Type B pancreatic cell (in vitro differentiated cells): Measurements from ENCODE around the gene OTOG. TPM values are rescaled to one million over a fixed set of nuclear protein-coding genes. Genes with fewer than 3 reads are reported as not detected.

Source experiments
- DNase-seq: peaks from one replicate; pipeline ENCODE4 v3.0.0; 2021; ENCODE audit warnings: mixed read lengths; ENCODE audit not compliant: unreplicated experiment; ENCODE audit errors: extremely low spot score
- H3K27ac Mint-ChIP-seq: 2 replicates; pipeline ENCODE4 v1.8.0; 2021; ENCODE audit warnings: mild to moderate bottlenecking, mixed read lengths
- H3K27me3 Mint-ChIP-seq: 2 replicates; pipeline ENCODE4 v1.8.0; 2021; ENCODE audit warnings: mixed read lengths
- H3K36me3 Mint-ChIP-seq: 2 replicates; pipeline ENCODE4 v1.8.0; 2021; ENCODE audit warnings: mixed read lengths
- H3K4me1 Mint-ChIP-seq: one replicate; pipeline ENCODE4 v1.8.0; 2021; ENCODE audit warnings: mixed read lengths; ENCODE audit not compliant: unreplicated experiment
- H3K4me3 Mint-ChIP-seq: 2 replicates; pipeline ENCODE4 v1.8.0; 2021; ENCODE audit warnings: mild to moderate bottlenecking, mixed read lengths
- H3K9me3 Mint-ChIP-seq: 2 replicates; pipeline ENCODE4 v1.8.0; 2021; ENCODE audit warnings: mixed read lengths
- total RNA-seq: library from RNA; stranded (reverse); gene quantifications from 2 replicates; pipeline ENCODE4 v1.2.1, GENCODE V29; 2021; ENCODE audit warnings: low replicate concordance
- TF ChIP-seq, protein P1 (sequence below): fragments of 200-600 bp; sonication (generic); conservative IDR thresholded peaks from 2 replicates; pipeline ENCODE4 v1.5.0; 2021; ENCODE audit warnings: antibody characterized with exemption, mild to moderate bottlenecking

The OTOG gene
- total RNA-seq, 1 donor from 2014 or later: 1.5 TPM

DNA sequence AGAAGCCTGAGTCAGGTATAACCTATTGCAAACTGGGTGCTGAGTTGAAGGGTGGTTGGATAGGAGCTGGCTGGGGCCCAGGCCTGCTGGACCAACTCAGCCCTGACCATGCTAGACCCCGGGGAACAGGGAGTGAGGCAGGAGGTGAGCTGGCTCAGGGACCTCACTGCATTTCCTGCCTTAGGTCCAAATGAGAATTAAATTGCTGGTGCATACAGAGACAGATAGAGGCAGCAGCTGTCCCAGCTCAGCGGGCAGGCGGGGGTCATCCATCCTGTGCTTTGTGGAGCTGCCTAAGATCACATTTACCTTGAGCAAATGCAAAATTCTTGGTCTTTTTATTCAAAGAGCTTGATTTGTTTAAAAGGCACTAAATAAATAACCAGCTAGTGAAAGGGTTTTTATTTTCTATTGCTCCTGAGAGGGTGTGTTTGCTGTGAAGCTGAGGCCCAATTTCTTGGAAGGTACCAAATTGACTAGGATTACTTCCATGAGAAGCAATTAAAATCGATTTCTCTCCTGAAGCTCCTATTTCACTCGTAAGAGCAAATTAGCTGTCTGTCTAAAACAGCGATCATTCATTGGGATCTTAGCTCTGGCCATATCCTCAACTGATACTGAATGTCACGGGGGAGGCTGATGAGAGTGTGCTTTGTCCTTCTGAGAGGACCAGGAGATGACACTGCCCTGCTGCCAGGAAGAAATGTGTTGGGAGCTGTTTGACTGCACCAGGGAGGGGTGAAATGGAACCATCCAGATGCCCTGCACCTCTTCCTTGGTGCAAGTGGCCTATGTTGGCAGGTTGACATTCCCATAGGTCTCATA lies 27.8 kb upstream of the OTOG start:
- Mint-ChIP-seq H3K27ac (no peak overlapping the region), H3K4me1 (peaks cover 7% of the 10 kb centered on the region), H3K27me3 (no peaks in the 10 kb centered on the region), H3K9me3 (no peaks in the 10 kb centered on the region), H3K36me3 (no peaks in the 10 kb centered on the region), H3K4me3 (no peak overlapping the region)
- TF ChIP-seq, protein P1, sequence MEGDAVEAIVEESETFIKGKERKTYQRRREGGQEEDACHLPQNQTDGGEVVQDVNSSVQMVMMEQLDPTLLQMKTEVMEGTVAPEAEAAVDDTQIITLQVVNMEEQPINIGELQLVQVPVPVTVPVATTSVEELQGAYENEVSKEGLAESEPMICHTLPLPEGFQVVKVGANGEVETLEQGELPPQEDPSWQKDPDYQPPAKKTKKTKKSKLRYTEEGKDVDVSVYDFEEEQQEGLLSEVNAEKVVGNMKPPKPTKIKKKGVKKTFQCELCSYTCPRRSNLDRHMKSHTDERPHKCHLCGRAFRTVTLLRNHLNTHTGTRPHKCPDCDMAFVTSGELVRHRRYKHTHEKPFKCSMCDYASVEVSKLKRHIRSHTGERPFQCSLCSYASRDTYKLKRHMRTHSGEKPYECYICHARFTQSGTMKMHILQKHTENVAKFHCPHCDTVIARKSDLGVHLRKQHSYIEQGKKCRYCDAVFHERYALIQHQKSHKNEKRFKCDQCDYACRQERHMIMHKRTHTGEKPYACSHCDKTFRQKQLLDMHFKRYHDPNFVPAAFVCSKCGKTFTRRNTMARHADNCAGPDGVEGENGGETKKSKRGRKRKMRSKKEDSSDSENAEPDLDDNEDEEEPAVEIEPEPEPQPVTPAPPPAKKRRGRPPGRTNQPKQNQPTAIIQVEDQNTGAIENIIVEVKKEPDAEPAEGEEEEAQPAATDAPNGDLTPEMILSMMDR: no peak
- no peak for DNase-seq

DNA sequence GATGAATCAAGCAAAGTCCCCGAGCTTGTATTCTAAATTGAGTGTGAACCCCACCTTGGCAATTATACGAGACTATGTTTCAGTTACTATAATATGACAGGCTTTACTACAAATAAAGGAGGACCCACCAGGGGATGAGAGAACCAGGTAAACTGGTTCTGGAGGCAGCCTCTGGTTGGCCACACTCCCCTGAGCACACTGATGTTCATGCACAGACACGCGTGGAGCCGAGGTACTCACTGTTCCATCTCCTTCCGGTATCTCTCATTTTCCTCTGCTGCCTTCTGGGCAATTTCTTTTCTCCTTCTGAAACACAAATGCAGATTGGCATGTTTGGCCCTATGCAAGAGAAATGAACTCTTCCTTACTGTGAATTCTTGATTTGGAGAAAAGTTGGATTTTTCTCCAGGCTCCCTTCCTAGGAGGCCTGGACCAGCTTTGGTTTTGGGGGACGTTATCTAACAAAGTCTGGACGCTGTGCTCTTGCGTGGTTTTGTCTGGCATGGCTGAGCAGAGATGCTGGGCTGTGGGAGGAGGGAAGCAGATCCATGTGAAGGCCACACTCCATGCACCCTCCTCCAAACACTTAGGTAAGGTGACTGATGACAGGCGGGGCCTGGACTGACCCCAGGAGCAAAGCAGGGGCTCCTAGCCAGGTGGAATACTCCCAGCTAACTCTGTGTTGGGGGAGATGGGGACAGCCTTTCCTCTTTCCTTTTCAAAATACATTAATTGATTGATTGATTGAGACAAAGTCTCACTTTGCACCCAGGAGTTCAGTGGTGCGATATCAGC lies 25.8 kb upstream of the OTOG start:
- no peak overlapping the region for H3K4me3 Mint-ChIP-seq
- H3K27ac Mint-ChIP-seq: no peak overlapping the region
- DNase-seq: no peak
- H3K36me3 Mint-ChIP-seq: no peaks in the 10 kb centered on the region
- peaks cover 7% of the 10 kb centered on the region for H3K4me1 Mint-ChIP-seq
- H3K27me3 Mint-ChIP-seq: no peaks in the 10 kb centered on the region
- TF ChIP-seq, protein P1: no peak
- H3K9me3 Mint-ChIP-seq: no peaks in the 10 kb centered on the region

DNA sequence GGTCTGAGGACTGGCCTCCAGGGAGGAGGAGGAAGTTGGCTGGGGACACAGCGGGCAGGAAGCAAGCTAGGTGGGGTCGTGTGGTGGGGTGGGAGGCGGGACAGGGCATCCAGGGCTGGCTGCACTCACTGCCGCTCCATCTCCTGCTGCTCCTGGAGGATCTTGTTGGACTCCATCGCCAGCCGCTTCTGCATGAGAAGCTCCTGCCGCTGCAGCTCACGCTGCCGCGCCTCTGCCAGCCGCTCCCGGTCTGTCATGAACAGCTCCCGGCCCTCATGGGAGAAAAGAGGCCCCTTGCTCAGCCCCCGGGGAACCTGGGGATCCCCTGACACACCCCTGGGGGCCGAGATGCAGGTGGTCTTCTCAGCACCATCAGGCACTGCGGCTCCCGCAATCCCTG lies 24.4 kb upstream of the OTOG start:
- TF ChIP-seq, protein P1: no peak
- Mint-ChIP-seq H3K9me3 (no peaks in the 10 kb centered on the region), H3K27ac (no peak overlapping the region), H3K27me3 (no peaks in the 10 kb centered on the region), H3K4me3 (no peak overlapping the region), H3K4me1 (peaks cover 9% of the 10 kb centered on the region), H3K36me3 (no peaks in the 10 kb centered on the region)
- DNase-seq: no peak

DNA sequence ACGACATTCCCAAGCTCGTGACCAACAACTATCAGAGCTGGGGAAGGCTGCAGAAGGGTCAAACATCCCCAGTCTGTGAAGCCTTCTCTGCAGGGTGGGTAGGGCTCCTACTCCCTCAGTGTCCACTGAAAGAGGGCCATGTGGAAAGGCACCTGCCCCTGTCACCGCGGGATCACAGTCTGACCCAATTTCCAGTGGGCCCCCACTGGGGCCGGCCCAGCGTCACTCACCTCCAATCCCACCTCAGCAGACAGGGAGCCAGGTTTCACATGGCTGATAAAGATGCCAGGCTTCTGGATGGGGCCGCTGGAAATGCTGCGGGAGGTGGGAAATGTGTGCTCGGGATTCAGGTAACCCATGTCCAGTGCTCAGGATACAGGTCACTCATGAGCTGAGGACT lies 22.8 kb upstream of the OTOG start:
- H3K4me1 Mint-ChIP-seq: peaks cover 12% of the 10 kb centered on the region
- no peak overlapping the region for H3K4me3 Mint-ChIP-seq
- H3K36me3 Mint-ChIP-seq: no peaks in the 10 kb centered on the region
- H3K27ac Mint-ChIP-seq: no peak overlapping the region
- TF ChIP-seq, protein P1: no peak
- DNase-seq: no peak
- no peaks in the 10 kb centered on the region for H3K27me3 Mint-ChIP-seq
- no peaks in the 10 kb centered on the region for H3K9me3 Mint-ChIP-seq

DNA sequence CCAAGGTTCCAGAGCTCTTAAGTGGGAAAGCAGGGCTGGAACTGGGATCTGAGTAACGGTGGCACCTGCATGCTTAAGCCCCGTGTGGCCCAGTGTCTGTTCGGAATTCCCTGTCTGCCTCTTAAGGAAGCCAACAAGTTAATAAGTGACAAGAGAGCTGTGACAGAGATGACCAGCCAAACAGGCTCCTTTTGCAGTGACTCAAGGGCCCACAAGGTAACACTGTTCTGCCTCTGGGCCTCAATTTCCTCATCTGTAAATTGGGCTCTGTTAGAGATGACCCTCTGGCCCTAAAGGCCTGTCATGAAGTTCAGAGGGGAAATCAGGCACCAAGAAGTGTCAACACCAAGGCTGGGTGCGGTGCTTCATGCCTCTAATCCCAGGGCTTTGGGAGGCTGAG lies 21.5 kb upstream of the OTOG start:
- Mint-ChIP-seq H3K27me3 (peaks cover 3% of the 10 kb centered on the region), H3K9me3 (no peaks in the 10 kb centered on the region), H3K4me3 (no peak overlapping the region), H3K36me3 (no peaks in the 10 kb centered on the region), H3K27ac (no peak overlapping the region), H3K4me1 (peaks cover 22% of the 10 kb centered on the region)
- TF ChIP-seq, protein P1: no peak
- DNase-seq: no peak
